B cell (primary cell): Measurements from ENCODE around the gene CDC73. TPM values are rescaled to one million over a fixed set of nuclear protein-coding genes. Genes with fewer than 3 reads are reported as not detected.

Experiments
- ATAC-seq: fragments of 200-7000 bp; cut with Tn5 transposase; one replicate; pipeline ENCODE4 v1.10.0; 2021; ENCODE audit warnings: low read depth, mild to moderate bottlenecking, moderate number of reproducible peaks, moderate library complexity
- CTCF ChIA-PET: fragments of 350-600 bp; sonication (Branson Sonifier 250); formaldehyde crosslinking; loops from one replicate; lab custom pipeline; 2021; ENCODE audit warnings: antibody characterized with exemption, inconsistent platforms; lab: Charles Lee
- POLR2A ChIA-PET: fragments of 350-600 bp; sonication (Branson Sonifier 250); formaldehyde crosslinking; loops from one replicate; lab custom pipeline; 2021; ENCODE audit warnings: antibody characterized with exemption; lab: Charles Lee
- DNase-seq: peaks from one replicate; pipeline ENCODE4 v3.0.0; 2013
- H2AFZ ChIP-seq: 2 replicates; pipeline ENCODE4 v1.6.1; 2012; ENCODE audit warnings: mild to moderate bottlenecking, low read depth, low read length; ENCODE audit not compliant: insufficient read depth, poor library complexity, severe bottlenecking
- H3K27ac ChIP-seq, 2 donors: 1 replicate in 1 of 2; 2 replicates in 1 of 2; pipeline ENCODE4 v1.5.1; 2012 to 2013; ENCODE audit warnings: low read length in 2 of 2, mild to moderate bottlenecking in 2 of 2, moderate library complexity in 1 of 2
- H3K27me3 ChIP-seq, 4 experiments: fragments of 200-600 bp in 1 of 4; sonication (generic) in 1 of 4; replicated peaks in 1 of 4; 1 replicate in 2 of 4; 2 replicates in 2 of 4; pipeline versions ENCODE4 v1.6.1 to v1.7.0; 2013 to 2016; ENCODE audit warnings: low read length in 3 of 4, mild to moderate bottlenecking in 2 of 4, mixed read lengths in 1 of 4, moderate library complexity in 1 of 4; ENCODE audit not compliant: insufficient read depth in 4 of 4, control insufficient read depth in 3 of 4; ENCODE audit errors: control extremely low read depth in 1 of 4
- H3K36me3 ChIP-seq, 2 experiments: replicated peaks in 1 of 2; 1 replicate in 1 of 2; 2 replicates in 1 of 2; pipeline versions ENCODE4 v1.6.1 to v1.7.1; 2013; ENCODE audit warnings: low read length in 1 of 2; ENCODE audit not compliant: insufficient read depth in 2 of 2, control insufficient read depth in 1 of 2; ENCODE audit errors: control extremely low read depth in 1 of 2, extremely low read depth in 1 of 2
- H3K4me1 ChIP-seq, 2 donors: fragments of 200-600 bp in 1 of 2; sonication (generic) in 1 of 2; 1 replicate in 1 of 2; 2 replicates in 1 of 2; pipeline versions ENCODE4 v1.5.1 to v1.6.1; 2013 to 2017; ENCODE audit warnings: low read length in 2 of 2; ENCODE audit not compliant: control insufficient read depth in 2 of 2, insufficient read depth in 2 of 2
- H3K4me2 ChIP-seq: replicated peaks from 2 replicates; pipeline ENCODE3; 2012; ENCODE audit warnings: mild to moderate bottlenecking, low read depth, low read length; ENCODE audit not compliant: poor library complexity, severe bottlenecking
- H3K4me3 ChIP-seq, 5 experiments: fragments of 200-600 bp in 1 of 5; sonication (generic) in 1 of 5; 1 replicate in 3 of 5; 2 replicates in 2 of 5; pipeline versions ENCODE4 v1.5.1 to v1.7.0; 2011 to 2016; ENCODE audit warnings: low read length in 4 of 5, mild to moderate bottlenecking in 4 of 5, low read depth in 2 of 5, control low read depth in 1 of 5, moderate library complexity in 1 of 5; ENCODE audit not compliant: insufficient read depth in 1 of 5; ENCODE audit errors: control extremely low read depth in 1 of 5, extremely low read depth in 1 of 5
- H3K79me2 ChIP-seq: fragments of 200-600 bp; sonication (generic); one replicate; pipeline ENCODE4 v1.6.0; 2016; ENCODE audit warnings: low read length; ENCODE audit not compliant: control insufficient read depth, insufficient read depth
- H3K9ac ChIP-seq: fragments of 200-600 bp; sonication (generic); 2 replicates; pipeline ENCODE4 v1.6.1; 2017; ENCODE audit warnings: mild to moderate bottlenecking, low read length, moderate library complexity
- H3K9me3 ChIP-seq, 3 donors: one replicate each; pipeline versions ENCODE4 v1.6.1 to v1.7.1; 2013; ENCODE audit warnings: low read length in 2 of 3; ENCODE audit not compliant: control insufficient read depth in 2 of 3, insufficient read depth in 1 of 3; ENCODE audit errors: control extremely low read depth in 1 of 3
- H4K20me1 ChIP-seq: 2 replicates; pipeline ENCODE4 v1.6.0; 2012; ENCODE audit warnings: mild to moderate bottlenecking, low read length; ENCODE audit not compliant: insufficient read depth, control insufficient read depth, poor library complexity, severe bottlenecking
- H3K27ac Mint-ChIP-seq: one replicate; pipeline ENCODE4 v1.8.0; 2021; ENCODE audit warnings: mixed read lengths
- H3K27me3 Mint-ChIP-seq: one replicate; pipeline ENCODE4 v1.8.0; 2021; ENCODE audit warnings: mixed read lengths
- H3K4me1 Mint-ChIP-seq: one replicate; pipeline ENCODE4 v1.8.0; 2021; ENCODE audit warnings: mixed read lengths
- H3K4me3 Mint-ChIP-seq: one replicate; pipeline ENCODE4 v1.8.0; 2021; ENCODE audit warnings: mixed read lengths
- H3K9me3 Mint-ChIP-seq: one replicate; pipeline ENCODE4 v1.8.0; 2022; ENCODE audit warnings: mixed read lengths; ENCODE audit not compliant: insufficient read depth
- CTCF ChIP-seq: fragments of 200-600 bp; IDR thresholded peaks from one replicate; pipeline ENCODE4 v1.8.0; 2022; ENCODE audit warnings: antibody characterized with exemption, mild to moderate bottlenecking
- EZH2 ChIP-seq: IDR thresholded peaks from 2 replicates; pipeline ENCODE4 v1.6.1; 2012; ENCODE audit warnings: borderline replicate concordance, low read depth, mild to moderate bottlenecking, moderate library complexity, low read length; ENCODE audit not compliant: insufficient read depth, poor library complexity, severe bottlenecking
- WGBS: methylation state at CpG from one replicate; pipeline ENCODE4 v1.1.5; 2013; ENCODE audit warnings: missing lambda C conversion rate; ENCODE audit not compliant: insufficient coverage; 5-methylcytosine and 5-hydroxymethylcytosine counted together
- intact Hi-C: fragments of 100-400 bp; cut with micrococcal nuclease; formaldehyde crosslinking; loops from one replicate; pipeline ENCODE4 v1.10.0; 2022
- polyA plus RNA-seq: library from polyadenylated mRNA; depleted of rRNA; stranded (reverse); fragments of >200 nt; gene quantifications from 2 replicates; pipeline ENCODE4 v1.2.3, GENCODE V29; 2012
- total RNA-seq, 2 donors: library from RNA; stranded (reverse); fragments of 120-200 nt in 1 of 2; gene quantifications; 1 replicate in 1 of 2; 2 replicates in 1 of 2; pipeline versions ENCODE4 v1.2.3 to v1.2.4, GENCODE V29; 2013 to 2022

Gene CDC73
- total and polyA plus RNA-seq, 2 donors (not counting 1 experiment from before 2014, with no cell fraction given), result 6.1 to 71.7 TPM

- no peak overlapping the region for H3K27ac Mint-ChIP-seq
- WGBS, result no CpG with 5 or more reads among the region's 1 CpG
- no peak overlapping the region for H3K4me3 ChIP-seq
- no peaks in the 10 kb centered on the region for H3K27me3 Mint-ChIP-seq
- H3K9ac ChIP-seq, result no peak overlapping the region
- H3K4me3 Mint-ChIP-seq, result no peak overlapping the region
- H3K27ac ChIP-seq, result no peak overlapping the region
- TF ChIP-seq EZH2, result no peak
- TF ChIP-seq CTCF, result no peak
- H2AFZ ChIP-seq, result no peak overlapping the region
- no peak for ATAC-seq
- H3K4me2 ChIP-seq, result no peak overlapping the region
- DNase-seq, result no peak
- H3K9me3 Mint-ChIP-seq, result no peaks in the 10 kb centered on the region
- CTCF ChIA-PET, result no interaction called here
- no peaks in the 10 kb centered on the region for H3K9me3 ChIP-seq
- H3K4me1 Mint-ChIP-seq, result no peaks in the 10 kb centered on the region
- H3K4me1 ChIP-seq, result no peaks in the 10 kb centered on the region
- intact Hi-C loops, result no loop called here
- H4K20me1 ChIP-seq, result no peaks in the 10 kb centered on the region
- H3K27me3 ChIP-seq, result no peaks in the 10 kb centered on the region
- POLR2A ChIA-PET, result no interaction called here
- H3K79me2 ChIP-seq, result no peaks in the 10 kb centered on the region
- H3K36me3 ChIP-seq, result peaks cover 7 to 13% of the 10 kb centered on the region in 2 experiments
These were observed 112.7 kb downstream of the CDC73 start for GRCh38 chr1:193234530-193234929.

- Histone ChIP-seq H3K9me3 (peaks cover 0 to 10% (median 0%) of the 10 kb centered on the region in 3 donors), H3K4me1 (no peaks in the 10 kb centered on the region), H3K27me3 (no peaks in the 10 kb centered on the region), H3K27ac (no peak overlapping the region), H3K36me3 (peaks cover 7 to 18% of the 10 kb centered on the region in 2 experiments), H2AFZ (no peak overlapping the region), H3K4me3 (no peak overlapping the region), H3K4me2 (no peak overlapping the region), H4K20me1 (peaks cover 7% of the 10 kb centered on the region), H3K9ac (no peak overlapping the region), H3K79me2 (no peaks in the 10 kb centered on the region)
- DNase-seq, result no peak
- intact Hi-C loops, result no loop called here
- 97% methylated on average over 15 of the region's 15 CpGs for WGBS
- Mint-ChIP-seq H3K4me3 (no peak overlapping the region), H3K9me3 (no peaks in the 10 kb centered on the region), H3K27me3 (no peaks in the 10 kb centered on the region), H3K4me1 (peaks cover 15% of the 10 kb centered on the region), H3K27ac (no peak overlapping the region)
- ChIA-PET CTCF (interaction anchor here (0.6 kb wide), 1 partner anchor 17 kb away, joined by 4 read pairs; no protein-coding TSS in a partner anchor), POLR2A (no interaction called here)
- TF ChIP-seq CTCF, result no peak
- TF ChIP-seq EZH2, result no peak
- no peak for ATAC-seq
These were observed 115.6 kb downstream of the CDC73 start for GRCh38 chr1:193237381-193237978.
